HG03060 (cell line): ENCODE results near the gene KRTAP5-8.
"Not testable (repeated sequence)": the region's sequence is repeated elsewhere in the genome, so short reads cannot be mapped to it uniquely, and the experiment has no call there.

Experiments
- ATAC-seq: cut with Tn5 transposase; IDR thresholded peaks from one replicate; pipeline ENCODE4 v1.9.1; 2021; ENCODE audit warnings: low read depth, moderate number of reproducible peaks; ENCODE audit not compliant: unreplicated experiment

KRTAP5-8 gene

DNA sequence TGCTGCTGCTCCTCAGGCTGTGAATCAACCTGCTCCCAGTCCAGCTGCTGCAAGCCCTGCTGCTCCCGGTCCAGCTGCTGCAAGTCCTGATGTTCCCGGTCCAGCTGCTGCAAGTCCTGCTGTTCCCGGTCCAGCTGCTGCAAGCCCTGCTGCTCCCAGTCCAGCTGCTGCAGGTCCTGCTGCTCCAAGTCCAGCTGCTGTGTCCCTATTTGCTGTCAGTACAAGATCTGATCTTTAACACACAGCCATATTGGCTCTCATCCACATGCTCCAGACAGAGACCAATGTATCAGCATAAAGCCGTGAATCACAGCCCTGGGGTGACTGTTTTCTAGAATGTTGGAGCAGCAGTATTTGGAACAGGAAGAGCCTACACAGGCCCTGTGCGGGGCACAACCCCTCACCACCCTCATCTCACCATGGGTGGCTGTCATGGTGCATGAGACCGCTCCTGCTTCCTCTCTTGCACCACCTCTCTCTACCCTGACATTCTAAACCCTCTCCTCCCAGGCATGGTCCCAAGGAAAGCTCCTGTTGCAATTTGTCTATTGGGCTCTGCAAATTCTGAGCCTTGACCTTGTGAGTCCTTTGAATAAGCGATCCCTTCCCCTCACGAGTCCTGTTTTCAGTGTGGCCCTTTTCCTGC, 31.0 kb downstream of the KRTAP5-8 start:
- ATAC-seq, result no peak

GRCh38 chr11:71571101-71571850, 33.5 kb downstream of the KRTAP5-8 start:
- not testable (repeated sequence) for ATAC-seq

GRCh38 chr11:71572811-71573210, 35.0 kb downstream of the KRTAP5-8 start:
- no peak for ATAC-seq

DNA sequence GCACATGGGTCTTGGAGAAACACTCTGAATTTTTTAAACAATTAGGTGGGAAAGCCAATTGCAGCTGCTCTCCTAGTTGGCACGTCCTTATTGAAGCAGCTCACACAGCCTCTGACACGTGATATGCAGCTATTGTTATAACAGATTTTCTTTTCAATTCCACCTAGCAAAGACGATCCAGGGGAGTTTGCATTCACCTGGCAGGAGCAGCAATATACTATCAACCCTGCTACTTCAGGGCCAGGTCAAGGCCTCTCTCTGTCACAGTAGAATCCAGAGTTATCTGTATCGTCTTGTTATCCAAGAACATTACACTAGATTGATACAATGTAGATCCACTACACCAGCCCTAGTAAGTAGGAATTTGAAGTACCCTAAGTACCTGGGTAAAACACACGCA, 36.6 kb downstream of the KRTAP5-8 start:
- ATAC-seq, result no peak

DNA sequence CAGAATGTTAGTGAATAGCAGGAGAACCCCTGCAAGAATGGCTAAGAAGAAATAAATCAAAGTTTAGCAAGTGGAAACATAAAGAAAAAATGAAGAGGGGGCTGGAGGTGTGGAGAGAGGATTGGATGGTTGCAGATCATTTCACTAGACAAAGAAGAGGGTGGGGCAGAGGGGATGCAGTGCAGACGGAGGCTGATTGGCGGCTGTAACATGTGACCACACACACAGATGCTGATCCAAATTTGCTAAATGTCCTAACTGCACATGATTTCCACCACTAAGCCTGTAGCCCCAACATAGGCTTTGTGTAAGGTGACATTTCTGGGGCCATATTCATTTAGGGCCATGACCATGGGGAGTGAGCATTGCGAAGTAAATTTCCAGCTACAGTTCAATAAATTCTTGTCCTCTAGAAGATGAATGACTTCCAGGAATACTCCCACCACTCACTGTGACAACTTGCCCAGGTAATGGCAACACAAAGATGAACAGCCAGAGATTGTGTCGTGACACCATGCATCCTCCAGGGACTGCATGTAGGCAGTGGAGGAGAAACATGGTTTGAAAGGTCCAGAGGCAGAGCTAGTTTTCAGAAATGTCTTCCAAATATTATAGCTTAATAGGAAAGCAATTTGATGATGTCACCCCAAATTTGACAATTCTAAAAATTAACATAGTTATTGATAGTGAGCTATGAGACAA, 38.0 kb downstream of the KRTAP5-8 start:
- ATAC-seq, result no peak

DNA sequence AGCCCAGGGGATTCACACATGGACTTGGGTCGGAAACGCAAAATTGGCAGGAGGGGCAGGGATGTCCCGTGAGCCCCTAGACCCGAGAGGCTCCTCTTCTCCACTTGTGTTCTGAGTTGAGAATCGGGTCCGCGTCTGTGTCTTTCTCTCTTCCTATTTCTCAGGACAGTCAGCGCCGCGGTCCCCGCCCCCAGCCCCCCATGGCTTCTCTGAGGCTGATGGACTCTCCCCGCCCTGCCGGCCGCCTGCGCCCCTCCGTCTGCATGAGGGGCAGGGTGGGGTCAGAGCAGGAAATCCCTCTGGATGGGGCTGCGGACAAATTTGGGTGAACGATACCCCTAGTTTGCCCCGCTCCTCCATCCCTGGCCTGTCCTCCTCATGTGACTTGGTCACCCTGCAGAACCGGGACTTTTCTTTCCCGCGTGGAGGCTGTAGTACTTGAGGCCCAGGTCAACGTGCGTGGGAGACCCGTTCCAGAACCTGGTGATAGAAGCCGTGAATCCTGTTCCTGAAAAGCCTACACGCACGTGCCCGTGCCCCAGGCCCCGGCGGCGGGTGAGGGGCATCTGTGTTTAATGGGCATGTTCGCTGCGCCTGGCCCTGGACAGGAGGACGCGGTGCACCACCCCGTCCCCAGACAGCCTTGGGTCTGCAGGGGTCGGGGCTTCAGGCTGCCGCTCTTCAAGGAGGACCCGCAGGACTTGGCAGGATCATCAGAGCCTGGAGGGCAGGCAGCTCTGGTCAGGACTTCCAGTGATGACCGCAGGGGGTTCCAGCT, 39.1 kb downstream of the KRTAP5-8 start:
- not testable (repeated sequence) for ATAC-seq

DNA sequence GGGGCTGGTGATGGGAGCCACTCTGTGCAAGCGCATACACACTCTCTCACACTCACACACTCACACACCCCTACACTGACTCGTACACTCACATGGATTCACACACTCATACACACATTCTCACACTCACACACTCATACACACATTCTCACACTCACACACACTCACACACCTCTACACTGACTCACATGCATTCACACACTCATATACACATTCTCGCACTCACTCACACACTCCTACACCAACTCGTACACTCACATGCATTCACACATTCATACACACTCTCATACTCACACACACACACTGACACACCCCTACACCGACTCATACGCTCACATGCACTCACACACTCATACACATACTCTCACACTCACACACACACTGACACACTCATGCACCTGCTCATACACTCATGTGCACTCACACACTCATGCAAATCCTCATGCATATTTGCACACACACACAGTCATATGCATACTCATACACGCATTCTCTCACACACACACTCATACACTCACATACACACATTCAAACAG, 39.7 kb downstream of the KRTAP5-8 start:
- no peak for ATAC-seq

GRCh38 chr11:71579513-71579912, 41.7 kb downstream of the KRTAP5-8 start:
- ATAC-seq, result not testable (repeated sequence)

GRCh38 chr11:71580057-71581003, 42.5 kb downstream of the KRTAP5-8 start:
- ATAC-seq, result no peak

DNA sequence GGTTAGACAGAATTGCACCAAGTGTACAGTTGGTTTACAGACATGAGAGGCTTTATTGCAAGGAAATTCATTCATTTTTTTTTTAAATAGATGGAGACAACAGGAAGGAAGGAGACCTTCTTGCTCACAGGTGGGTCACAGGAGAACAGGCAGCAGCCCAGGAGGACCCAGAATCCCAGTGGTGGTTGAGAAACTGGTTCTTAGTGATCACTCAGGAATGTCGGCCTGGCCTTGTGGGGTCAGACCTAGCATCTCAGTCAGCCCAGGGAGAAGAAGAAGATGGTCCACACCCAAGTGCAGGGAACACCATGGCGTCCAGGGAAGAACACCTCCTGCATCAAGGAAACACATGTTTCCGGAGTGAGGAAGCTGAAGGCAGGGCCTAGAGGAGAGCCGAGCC, 44.0 kb downstream of the KRTAP5-8 start:
- ATAC-seq, result no peak

DNA sequence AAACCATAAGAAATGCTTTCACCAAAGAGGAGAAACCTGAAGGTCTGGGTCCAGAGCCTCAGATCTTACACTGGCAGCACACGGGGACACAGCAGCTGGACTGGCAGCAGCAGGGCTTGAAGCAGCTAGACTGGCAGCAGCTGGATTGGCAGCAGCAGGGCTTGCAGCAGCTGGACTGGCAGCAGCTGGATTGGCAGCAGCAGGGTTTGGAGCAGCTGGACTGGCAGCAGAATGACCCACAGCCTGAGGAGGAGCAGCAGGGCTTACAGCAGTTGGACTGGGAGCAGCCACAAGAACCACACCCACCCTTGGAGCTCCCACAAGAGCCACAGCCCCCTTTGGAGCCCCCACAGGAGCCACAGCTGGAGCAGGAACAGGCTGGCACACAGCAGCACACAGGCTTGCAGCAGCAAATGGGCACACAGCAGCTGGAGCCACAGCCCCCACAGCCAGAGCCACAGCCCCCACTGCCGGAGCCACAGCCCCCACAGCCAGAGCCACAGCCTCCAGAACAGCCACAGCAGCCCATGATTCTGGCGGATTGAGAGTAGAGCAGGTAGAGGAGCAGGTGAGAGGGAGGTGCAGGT, 44.6 kb downstream of the KRTAP5-8 start, which contains the start of gene KRTAP5-11:
Gene KRTAP5-11, minus strand, starts transcription at position 567 of the 587 bp plus-strand sequence. Its CDS starts 38 bp downstream, at position 529.
- ATAC-seq, result no peak

- ATAC-seq, result not testable (repeated sequence)
Measured at GRCh38 chr11:71582969-71583368, 45.1 kb downstream of the KRTAP5-8 start.

DNA sequence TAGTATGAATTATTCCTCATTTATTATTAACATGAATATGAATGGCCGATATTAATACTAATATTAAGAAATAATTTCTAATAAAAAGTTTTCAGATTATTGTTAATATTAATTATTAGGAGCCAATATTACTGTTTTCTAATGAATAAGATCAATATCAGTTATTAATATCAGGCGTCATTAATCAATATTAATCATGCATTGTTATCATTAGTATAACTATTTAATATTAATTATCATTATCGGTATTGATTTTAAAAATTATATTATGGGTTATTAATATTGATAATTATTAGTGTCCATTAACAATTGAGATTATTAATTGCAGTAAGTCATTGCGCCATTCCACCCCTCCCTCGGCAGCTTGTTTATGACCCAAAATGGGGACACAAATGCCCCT, 47.8 kb downstream of the KRTAP5-8 start:
- ATAC-seq, result not testable (repeated sequence)

GRCh38 chr11:71588314-71588713, 50.5 kb downstream of the KRTAP5-8 start:
- ATAC-seq, result not testable (repeated sequence)
